GM21717 (cell line): ENCODE measurements around the gene UBR2.
"Not testable (repeated sequence)": the region's sequence is repeated elsewhere in the genome, so short reads cannot be mapped to it uniquely, and the experiment has no call there.

ENCODE experiments used
- ATAC-seq: cut with Tn5 transposase; IDR thresholded peaks from one replicate; pipeline ENCODE4 v1.9.1; 2021; ENCODE audit warnings: mild to moderate bottlenecking, moderate library complexity; ENCODE audit not compliant: unreplicated experiment

UBR2 gene

DNA sequence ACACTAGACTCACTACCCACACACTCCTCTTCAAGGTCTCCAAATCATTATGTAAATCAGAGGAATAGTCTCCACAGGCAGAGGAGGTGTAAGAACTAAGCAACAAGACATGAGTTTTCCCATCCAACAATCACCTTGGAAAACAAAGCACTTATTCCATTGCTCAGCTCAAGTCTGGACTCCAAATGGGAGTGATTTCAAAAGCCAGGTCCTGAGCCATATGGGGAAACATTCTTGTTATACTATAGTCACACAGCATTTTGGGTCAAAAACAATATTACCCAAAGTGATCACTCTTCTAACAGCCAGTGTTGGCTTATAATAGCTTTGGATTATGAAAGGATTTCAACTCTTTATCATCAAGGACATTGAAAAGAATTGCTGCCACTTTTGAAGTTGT lies 162.2 kb downstream of the UBR2 start:
- ATAC-seq: no peak

- ATAC-seq: no peak
These were observed 162.8 kb downstream of the UBR2 start for GRCh38 chr6:42726485-42727086.

- no peak for ATAC-seq
These were observed 163.3 kb downstream of the UBR2 start for GRCh38 chr6:42727087-42727611.

DNA sequence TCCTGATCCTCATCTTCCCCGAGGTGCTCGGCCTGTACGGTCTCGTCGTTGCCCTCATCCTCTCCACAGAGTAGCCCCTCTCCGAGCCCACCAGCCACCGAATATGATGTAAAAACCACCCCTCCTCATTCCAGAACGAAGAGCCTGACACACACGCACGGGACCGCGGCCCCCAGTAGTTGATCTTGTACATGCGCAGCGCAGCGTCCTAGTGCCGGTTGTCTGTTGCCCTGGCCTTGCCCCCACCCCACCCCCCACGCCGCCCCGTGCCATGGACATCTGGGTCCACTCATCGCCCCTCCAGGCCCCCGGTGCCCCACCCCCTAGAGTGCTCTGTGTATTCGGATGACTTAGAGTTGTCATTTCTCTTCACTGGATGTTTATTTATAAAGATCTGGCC lies 163.8 kb downstream of the UBR2 start:
- no peak for ATAC-seq

GRCh38 chr6:42729731-42730130 lies 165.9 kb downstream of the UBR2 start:
- ATAC-seq: no peak

DNA sequence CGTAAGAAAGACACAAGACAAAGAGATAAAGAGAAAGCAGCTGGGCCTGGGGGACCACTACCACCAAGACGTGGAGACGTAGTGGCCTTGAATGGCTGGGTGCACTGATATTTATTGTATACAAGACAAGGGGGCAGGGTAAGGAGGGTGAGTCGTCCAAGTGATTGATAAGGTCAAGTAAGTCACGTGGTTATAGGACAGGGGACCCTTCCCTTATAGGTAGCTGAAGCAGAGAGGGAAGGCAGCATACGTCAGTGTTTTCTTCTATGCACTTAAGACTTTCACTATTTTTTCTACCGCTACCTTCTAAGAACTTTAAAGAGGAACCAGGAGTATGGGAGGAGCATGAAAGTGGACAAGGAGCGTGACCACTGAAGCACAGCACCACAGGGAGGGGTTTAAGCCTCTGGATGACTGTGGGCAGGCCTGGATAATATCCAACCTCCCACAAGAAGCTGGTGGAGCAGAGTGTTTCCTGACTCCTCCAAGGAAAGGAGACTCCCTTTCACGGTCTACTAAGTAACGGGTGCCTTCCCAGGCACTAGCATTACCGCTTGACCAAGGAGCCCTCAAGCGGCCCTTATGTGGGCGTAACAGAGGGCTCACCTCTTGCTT lies 170.1 kb downstream of the UBR2 start:
- not testable (repeated sequence) for ATAC-seq

GRCh38 chr6:42735976-42736375 lies 172.1 kb downstream of the UBR2 start:
- ATAC-seq: no peak

DNA sequence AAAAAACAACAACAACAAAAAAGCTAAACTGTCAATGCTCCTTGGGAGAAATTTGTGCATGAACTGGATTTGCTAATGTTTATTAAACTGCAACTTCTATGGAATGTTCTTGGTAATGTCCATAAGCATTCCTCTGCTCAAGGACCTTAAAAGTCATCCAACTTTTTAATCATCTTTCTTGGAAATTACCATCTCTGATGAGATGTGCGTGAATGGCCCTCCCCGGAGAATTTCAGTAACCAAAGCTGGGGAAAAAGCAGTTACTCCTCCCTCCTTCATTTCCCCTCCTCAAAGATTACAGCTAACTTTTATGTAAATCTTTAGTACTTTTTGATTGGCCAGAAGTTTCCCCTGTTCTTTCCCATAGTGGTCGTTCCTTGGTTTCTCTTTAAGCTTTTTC lies 176.9 kb downstream of the UBR2 start:
- no peak for ATAC-seq

GRCh38 chr6:42742116-42742894 lies 178.5 kb downstream of the UBR2 start:
- ATAC-seq: no peak
